ENCODE results near the gene SPRYD3.

The SPRYD3 gene

GRCh38 chr12:53036802-53037201, 42.4 kb downstream of the SPRYD3 start:
- CTCF ChIA-PET, result interaction anchor here (0.7 to 2.9 kb wide), 4 partner anchors 18 to 409 kb away, joined by 3 to 17 read pairs (median 3); no protein-coding TSS in a partner anchor
- TF ChIP-seq BCL11A (tag by site-specific recombination; IDR thresholded peaks at IDR 0.05; ENCODE audit: low read depth) (no peak), TSHZ1 (tag by site-specific recombination; IDR thresholded peaks at IDR 0.05; ENCODE audit: borderline replicate concordance) (no peak), INSM2 (tag by site-specific recombination; IDR thresholded peaks at IDR 0.05) (no peak), YY1 (tag by site-specific recombination; IDR thresholded peaks at IDR 0.05) (no peak), ZNF133 (tag by site-specific recombination; IDR thresholded peaks at IDR 0.05) (no peak), ZBTB17 (tag by site-specific recombination; IDR thresholded peaks at IDR 0.05) (no peak), ZNF23 (tag by site-specific recombination; IDR thresholded peaks at IDR 0.05; ENCODE audit: borderline replicate concordance) (no peak), ZSCAN16 (tag by site-specific recombination; IDR thresholded peaks at IDR 0.05) (no peak), ZNF571 (tag by site-specific recombination; IDR thresholded peaks at IDR 0.05) (no peak), ZNF266 (tag by site-specific recombination; IDR thresholded peaks at IDR 0.05; ENCODE audit: low read depth) (no peak), ZNF501 (tag by site-specific recombination; IDR thresholded peaks at IDR 0.05) (no peak), ZNF645 (tag by site-specific recombination; IDR thresholded peaks at IDR 0.05) (no peak), CTCF (tag by site-specific recombination; IDR thresholded peaks at IDR 0.05) (no peak), GLI4 (tag by site-specific recombination; IDR thresholded peaks at IDR 0.05) (no peak), ZNF302 (tag by site-specific recombination; IDR thresholded peaks at IDR 0.05; ENCODE audit: low read depth) (no peak), KLF7 (tag by site-specific recombination; IDR thresholded peaks at IDR 0.05; ENCODE audit: borderline replicate concordance) (no peak), ZBTB10 (tag by site-specific recombination; IDR thresholded peaks at IDR 0.05) (no peak)
- Histone ChIP-seq H3K4me3 (ENCODE audit: low read depth, low read length) (no peak overlapping the region), H3K4me1 (ENCODE audit: control insufficient read depth, insufficient read depth, low read length) (no peaks in the 10 kb centered on the region), H3K27ac (ENCODE audit: extremely low read depth, low read depth, low read length) (no peak overlapping the region), H3K9me3 (ENCODE audit: control insufficient read depth, insufficient read depth, low read depth, low read length) (no peaks in the 10 kb centered on the region), H3K36me3 (ENCODE audit: control insufficient read depth in 2 of 2, insufficient read depth in 1 of 2, low read length in 2 of 2) (peaks cover 73 to 87% of the 10 kb centered on the region in 2 experiments)
- POLR2A ChIA-PET, result no interaction called here
